NT2/D1 (cell line): ENCODE measurements around the gene MPRIP.

Source experiments
- DNase-seq: peaks from one replicate; pipeline ENCODE4 v3.0.0-alpha.2; 2011; ENCODE audit warnings: low read depth, low spot score
- H3K27me3 ChIP-seq: 2 replicates; pipeline ENCODE4 v1.6.0; 2011; ENCODE audit warnings: mild to moderate bottlenecking; ENCODE audit not compliant: insufficient read length, insufficient read depth
- H3K36me3 ChIP-seq: 2 replicates; pipeline ENCODE4 v1.6.1; 2011; ENCODE audit warnings: mild to moderate bottlenecking, low read length, mixed read lengths; ENCODE audit not compliant: insufficient read depth, insufficient read length
- H3K4me1 ChIP-seq: 2 replicates; pipeline ENCODE4 v1.5.1; 2011; ENCODE audit not compliant: insufficient read depth, insufficient read length
- H3K4me3 ChIP-seq: 2 replicates; pipeline ENCODE4 v1.5.1; 2011; ENCODE audit warnings: low read depth; ENCODE audit not compliant: insufficient read length
- H3K9ac ChIP-seq: 2 replicates; pipeline ENCODE4 v1.6.0; 2011; ENCODE audit warnings: low read depth; ENCODE audit not compliant: insufficient read length
- H3K9me3 ChIP-seq: 2 replicates; pipeline ENCODE4 v1.5.1; 2011; ENCODE audit warnings: mild to moderate bottlenecking, low read length; ENCODE audit not compliant: insufficient read depth
- SUZ12 ChIP-seq: IDR thresholded peaks from 2 replicates; pipeline ENCODE4 v1.6.1; 2011; ENCODE audit not compliant: insufficient read length, insufficient read depth; ENCODE audit errors: extremely low read depth
- YY1 ChIP-seq: IDR thresholded peaks from 2 replicates; pipeline ENCODE4 v1.6.1; 2011; ENCODE audit not compliant: insufficient read length, insufficient read depth
- ZNF274 ChIP-seq: IDR thresholded peaks from 2 replicates; pipeline ENCODE4 v1.6.1; 2011; ENCODE audit warnings: mild to moderate bottlenecking, low read depth, low read length

MPRIP gene

DNA sequence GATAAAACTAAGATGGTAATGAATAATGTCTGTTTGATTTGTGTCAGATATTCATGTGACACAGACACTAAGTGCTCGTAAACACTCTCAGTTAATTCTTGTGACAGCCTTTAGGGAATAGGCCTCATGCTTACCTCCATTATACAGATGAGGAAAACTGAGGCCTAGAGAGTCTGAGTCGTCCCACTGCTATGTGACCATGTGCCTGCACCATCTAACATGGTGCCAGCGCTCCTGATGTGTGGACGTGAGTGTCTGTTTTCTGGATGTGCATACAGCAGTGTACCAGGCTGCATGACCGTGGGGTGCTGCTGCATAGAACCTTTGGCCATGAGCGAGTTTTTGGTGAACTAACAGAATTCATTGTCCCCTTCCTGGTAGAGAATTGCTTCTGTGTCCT is 61.8 kb downstream of the MPRIP start:
- H3K36me3 ChIP-seq, result peaks cover 22% of the 10 kb centered on the region
- H3K9me3 ChIP-seq, result no peaks in the 10 kb centered on the region
- H3K4me1 ChIP-seq, result peaks cover 20% of the 10 kb centered on the region
- H3K9ac ChIP-seq, result no peak overlapping the region
- no peaks in the 10 kb centered on the region for H3K27me3 ChIP-seq
- H3K4me3 ChIP-seq, result no peak overlapping the region
- TF ChIP-seq ZNF274, result no peak
- TF ChIP-seq YY1, result no peak
- DNase-seq, result no peak

DNA sequence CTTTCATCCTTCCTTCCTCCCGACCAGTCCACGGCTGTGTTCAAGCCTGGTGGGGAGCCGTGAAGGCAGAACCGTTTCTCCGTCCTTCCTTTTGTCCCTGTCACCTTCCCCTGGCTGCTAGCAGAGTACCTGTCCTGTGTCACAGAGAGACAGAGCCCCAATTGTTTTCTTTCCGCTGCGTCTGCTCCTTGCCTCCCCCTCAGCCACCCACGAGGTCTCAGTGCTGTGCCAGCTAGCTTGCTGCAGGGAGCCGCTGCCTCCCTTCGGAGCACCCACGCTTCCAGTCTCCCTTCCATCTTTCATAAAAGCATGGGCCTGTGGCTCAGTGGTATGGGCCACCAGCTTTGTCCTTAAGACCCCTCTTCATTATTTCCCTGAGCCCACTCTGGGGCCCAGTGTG is 62.2 kb downstream of the MPRIP start:
- Histone ChIP-seq H3K9me3 (no peaks in the 10 kb centered on the region), H3K4me1 (peaks cover 20% of the 10 kb centered on the region), H3K27me3 (no peaks in the 10 kb centered on the region), H3K4me3 (no peak overlapping the region), H3K9ac (no peak overlapping the region), H3K36me3 (peaks cover 22% of the 10 kb centered on the region)
- TF ChIP-seq ZNF274 (no peak), SUZ12 (no peak), YY1 (no peak)
- no peak for DNase-seq

DNA sequence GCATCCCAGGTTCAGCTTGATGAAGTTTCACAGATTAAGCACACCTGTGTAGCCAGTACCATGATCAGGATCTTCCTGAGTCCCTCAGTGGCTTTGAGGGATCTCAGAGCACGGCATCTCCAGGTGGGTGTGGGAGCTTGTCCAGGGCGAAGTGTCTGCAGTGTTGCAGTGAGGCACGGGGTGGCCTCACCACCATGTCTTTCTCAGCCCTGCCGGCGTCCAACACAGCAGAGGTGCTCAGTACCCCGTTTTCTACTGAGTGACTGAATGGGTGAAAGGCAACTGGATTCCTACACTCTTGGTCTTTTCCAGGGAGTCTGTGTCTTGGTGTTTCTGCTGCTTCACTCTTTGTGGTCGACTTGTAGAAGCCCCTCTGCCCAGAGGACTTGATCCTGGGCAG is 63.7 kb downstream of the MPRIP start:
- H3K9me3 ChIP-seq, result no peaks in the 10 kb centered on the region

DNA sequence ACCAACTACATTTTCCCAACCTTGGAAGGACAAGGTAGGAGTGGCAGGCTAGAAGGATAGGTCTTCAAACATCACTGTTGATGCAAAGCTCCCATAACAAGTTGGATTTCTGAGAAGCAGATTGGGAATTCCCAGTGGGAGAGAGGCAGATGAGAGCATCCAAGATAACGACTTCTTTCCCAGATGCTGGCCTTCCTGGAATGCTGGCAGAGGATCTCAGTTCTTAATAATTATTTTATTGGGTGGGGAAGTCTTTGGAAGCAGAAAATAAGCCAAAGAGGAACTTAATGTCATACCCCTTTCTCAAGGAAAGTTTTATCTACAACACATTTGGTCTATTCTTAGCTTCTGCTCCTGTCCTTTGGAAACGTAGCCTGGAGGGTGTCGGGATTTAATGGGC is 64.5 kb downstream of the MPRIP start:
- Histone ChIP-seq H3K9ac (no peak overlapping the region), H3K36me3 (peaks cover 27% of the 10 kb centered on the region)
- DNase-seq, result no peak

More for the DNA sequence above, 63.7 kb downstream of the MPRIP start:
- no peak overlapping the region for H3K4me3 ChIP-seq
- H3K36me3 ChIP-seq, result peaks cover 27% of the 10 kb centered on the region
- DNase-seq, result no peak
- H3K9ac ChIP-seq, result no peak overlapping the region
- no peak for TF ChIP-seq SUZ12
- TF ChIP-seq YY1, result no peak
- no peak for TF ChIP-seq ZNF274
- no peaks in the 10 kb centered on the region for H3K27me3 ChIP-seq
- peaks cover 20% of the 10 kb centered on the region for H3K4me1 ChIP-seq

GRCh38 chr17:17107281-17107680 is 65.0 kb downstream of the MPRIP start:
- peaks cover 23% of the 10 kb centered on the region for H3K4me1 ChIP-seq
- no peak overlapping the region for H3K4me3 ChIP-seq
- no peaks in the 10 kb centered on the region for H3K27me3 ChIP-seq
- H3K9ac ChIP-seq, result no peak overlapping the region
- TF ChIP-seq YY1, result no peak
- no peak for TF ChIP-seq SUZ12
- no peak for TF ChIP-seq ZNF274
- peaks cover 24% of the 10 kb centered on the region for H3K36me3 ChIP-seq
- no peak for DNase-seq
- no peaks in the 10 kb centered on the region for H3K9me3 ChIP-seq

More for the DNA sequence above, 64.5 kb downstream of the MPRIP start:
- H3K27me3 ChIP-seq, result no peaks in the 10 kb centered on the region
- no peaks in the 10 kb centered on the region for H3K9me3 ChIP-seq
- H3K4me3 ChIP-seq, result no peak overlapping the region
- peaks cover 20% of the 10 kb centered on the region for H3K4me1 ChIP-seq
- TF ChIP-seq ZNF274 (no peak), YY1 (no peak), SUZ12 (no peak)

GRCh38 chr17:17107891-17108431 is 65.7 kb downstream of the MPRIP start:
- H3K36me3 ChIP-seq, result peaks cover 19% of the 10 kb centered on the region
- no peak overlapping the region for H3K4me3 ChIP-seq
- no peaks in the 10 kb centered on the region for H3K27me3 ChIP-seq
- no peaks in the 10 kb centered on the region for H3K9me3 ChIP-seq
- no peak for TF ChIP-seq ZNF274
- no peak for TF ChIP-seq YY1
- TF ChIP-seq SUZ12, result no peak
- no peak for DNase-seq
- peaks cover 17% of the 10 kb centered on the region for H3K4me1 ChIP-seq
- H3K9ac ChIP-seq, result no peak overlapping the region

- peaks cover 18% of the 10 kb centered on the region for H3K36me3 ChIP-seq
- no peaks in the 10 kb centered on the region for H3K27me3 ChIP-seq
- no peaks in the 10 kb centered on the region for H3K9me3 ChIP-seq
- TF ChIP-seq SUZ12 (no peak), ZNF274 (no peak), YY1 (no peak)
- H3K9ac ChIP-seq, result no peak overlapping the region
- peaks cover 15% of the 10 kb centered on the region for H3K4me1 ChIP-seq
- H3K4me3 ChIP-seq, result no peak overlapping the region
- no peak for DNase-seq
Observed at GRCh38 chr17:17108451-17109049, 66.3 kb downstream of the MPRIP start.
